IMR-90 (cell line): Measurements from ENCODE around the gene CDC42BPG. TPM values are rescaled to one million over a fixed set of nuclear protein-coding genes. Genes with fewer than 3 reads are reported as not detected.

Experiments used
- ATAC-seq: fragments of 200-7000 bp; cut with Tn5 transposase; 2 replicates; pipeline ENCODE4 v1.9.1; 2020; ENCODE audit warnings: low read depth, mild to moderate bottlenecking, moderate library complexity
- BruUV-seq: library from RNA; stranded (reverse); fragments of 400-500 nt; replicated peaks from 2 replicates; lab custom pipeline; 2021; lab: Mats Ljungman, UMichigan
- CTCF ChIA-PET: fragments of 300-600 bp; formaldehyde crosslinking; extraction: SDS; loops from one replicate; lab custom pipeline; 2021; ENCODE audit warnings: antibody characterized with exemption; lab: Yijun Ruan, JAX
- POLR2A ChIA-PET: fragments of 300-600 bp; sonication (Branson Sonifier 250); formaldehyde crosslinking; loops from one replicate; lab custom pipeline; 2022; ENCODE audit warnings: antibody characterized with exemption; ENCODE audit not compliant: unreplicated experiment; lab: Charles Lee
- DNase-seq: peaks from one replicate; pipeline ENCODE4 v3.0.0; 2013
- H2AFZ ChIP-seq: replicated peaks from 2 replicates; pipeline ENCODE3; 2013; ENCODE audit warnings: low read length, mild to moderate bottlenecking; ENCODE audit not compliant: poor library complexity
- H2AK5ac ChIP-seq: 2 replicates; pipeline ENCODE4 v1.6.1; 2013; ENCODE audit warnings: low read depth, low read length, inconsistent platforms
- H2AK9ac ChIP-seq: replicated peaks from 2 replicates; pipeline ENCODE3; 2013; ENCODE audit warnings: mild to moderate bottlenecking, low read depth, low read length, moderate library complexity; ENCODE audit not compliant: poor library complexity
- H2BK120ac ChIP-seq: 2 replicates; pipeline ENCODE4 v1.6.1; 2013; ENCODE audit warnings: low read depth, low read length, inconsistent platforms
- H2BK15ac ChIP-seq: 3 replicates; pipeline ENCODE4 v1.6.1; 2013; ENCODE audit warnings: low read depth, low read length, inconsistent platforms
- H2BK20ac ChIP-seq: 2 replicates; pipeline ENCODE4 v1.6.1; 2013; ENCODE audit warnings: low read depth, mild to moderate bottlenecking, inconsistent platforms, low read length, moderate library complexity
- H2BK5ac ChIP-seq: 2 replicates; pipeline ENCODE4 v1.6.1; 2013; ENCODE audit warnings: mild to moderate bottlenecking, low read depth, low read length, inconsistent platforms; ENCODE audit not compliant: poor library complexity, severe bottlenecking
- H3K14ac ChIP-seq: replicated peaks from 2 replicates; pipeline ENCODE4 v1.6.1; 2013; ENCODE audit warnings: low read depth, low read length, inconsistent platforms
- H3K18ac ChIP-seq: 2 replicates; pipeline ENCODE4 v1.6.1; 2013; ENCODE audit warnings: low read depth, low read length, control low read depth
- H3K23ac ChIP-seq: 2 replicates; pipeline ENCODE4 v1.6.1; 2013; ENCODE audit warnings: low read depth, low read length, inconsistent platforms
- H3K27ac ChIP-seq: 2 replicates; pipeline ENCODE4 v1.5.1; 2013; ENCODE audit warnings: mild to moderate bottlenecking, control low read depth, low read length; ENCODE audit not compliant: insufficient read depth
- H3K27me3 ChIP-seq: 2 replicates; pipeline ENCODE4 v1.6.1; 2013; ENCODE audit warnings: low read length; ENCODE audit not compliant: control insufficient read depth, insufficient read depth
- H3K36me3 ChIP-seq: 2 replicates; pipeline ENCODE4 v1.6.1; 2013; ENCODE audit warnings: low read length, mixed read lengths; ENCODE audit not compliant: control insufficient read depth, insufficient read depth
- H3K4ac ChIP-seq: 2 replicates; pipeline ENCODE4 v1.6.1; 2013; ENCODE audit warnings: low read depth, low read length, inconsistent platforms
- H3K4me1 ChIP-seq: 2 replicates; pipeline ENCODE4 v1.6.1; 2013; ENCODE audit warnings: low read length, mixed read lengths; ENCODE audit not compliant: control insufficient read depth, insufficient read depth
- H3K4me2 ChIP-seq: 2 replicates; pipeline ENCODE4 v1.6.1; 2013; ENCODE audit warnings: low read depth, mild to moderate bottlenecking, control low read depth, low read length, moderate library complexity
- H3K4me3 ChIP-seq: 2 replicates; pipeline ENCODE4 v1.5.1; 2013; ENCODE audit warnings: low read depth, mild to moderate bottlenecking, control low read depth, low read length, moderate library complexity; ENCODE audit not compliant: insufficient read depth
- H3K56ac ChIP-seq: 2 replicates; pipeline ENCODE4 v1.6.1; 2013; ENCODE audit warnings: low read length, inconsistent platforms; ENCODE audit not compliant: insufficient read depth; ENCODE audit errors: extremely low read depth
- H3K79me1 ChIP-seq, 2 experiments: 2 replicates each; pipeline ENCODE4 v1.6.1; 2013; ENCODE audit warnings: low read length in 2 of 2, inconsistent platforms in 1 of 2, low read depth in 1 of 2
- H3K9ac ChIP-seq: 2 replicates; pipeline ENCODE4 v1.6.1; 2013; ENCODE audit warnings: low read depth, low read length, control low read depth
- H3K9me1 ChIP-seq: 2 replicates; pipeline ENCODE4 v1.6.1; 2013; ENCODE audit warnings: low read length, inconsistent platforms; ENCODE audit not compliant: insufficient read depth
- H3K9me3 ChIP-seq: 2 replicates; pipeline ENCODE4 v1.6.1; 2013; ENCODE audit warnings: low read length; ENCODE audit not compliant: control insufficient read depth, insufficient read depth
- H4K20me1 ChIP-seq: 2 replicates; pipeline ENCODE4 v1.6.1; 2013; ENCODE audit warnings: low read length, inconsistent platforms; ENCODE audit not compliant: insufficient read depth
- H4K5ac ChIP-seq: 2 replicates; pipeline ENCODE4 v1.6.1; 2013; ENCODE audit warnings: mild to moderate bottlenecking, low read depth, low read length, control low read depth
- H4K8ac ChIP-seq, 2 experiments: 2 replicates each; pipeline ENCODE4 v1.6.1; 2013; ENCODE audit warnings: low read depth in 2 of 2, low read length in 2 of 2, control low read depth in 1 of 2, inconsistent platforms in 1 of 2
- H4K91ac ChIP-seq: 2 replicates; pipeline ENCODE4 v1.6.1; 2013; ENCODE audit warnings: low read depth, low read length, inconsistent platforms; ENCODE audit not compliant: insufficient read depth
- BHLHE40 ChIP-seq: fragments of 150-350 bp; IDR thresholded peaks from 2 replicates; pipeline ENCODE4 v1.6.1; 2016; ENCODE audit warnings: mild to moderate bottlenecking, low read depth, low read length
- CEBPB ChIP-seq: IDR thresholded peaks from 2 replicates; pipeline ENCODE4 v1.6.1; 2012; ENCODE audit warnings: low read depth, low read length, improper control_type of control experiment
- CHD1 ChIP-seq: IDR thresholded peaks from 2 replicates; pipeline ENCODE4 v1.6.1; 2012; ENCODE audit warnings: low read depth, low read length, improper control_type of control experiment
- FOS ChIP-seq: fragments of 150-350 bp; IDR thresholded peaks from 2 replicates; pipeline ENCODE4 v1.6.1; 2016; ENCODE audit warnings: low read depth, low read length
- MAFK ChIP-seq: IDR thresholded peaks from 2 replicates; pipeline ENCODE4 v1.6.1; 2012; ENCODE audit warnings: low read depth, low read length, improper control_type of control experiment
- MAZ ChIP-seq: IDR thresholded peaks from 2 replicates; pipeline ENCODE4 v1.6.1; 2012; ENCODE audit warnings: low read depth, mild to moderate bottlenecking, low read length, improper control_type of control experiment, moderate library complexity, borderline replicate concordance
- MXI1 ChIP-seq: IDR thresholded peaks from 2 replicates; pipeline ENCODE4 v1.6.1; 2012; ENCODE audit warnings: low read depth, mild to moderate bottlenecking, low read length, moderate library complexity, borderline replicate concordance
- NFE2L2 ChIP-seq: fragments of 150-350 bp; IDR thresholded peaks from 2 replicates; pipeline ENCODE4 v1.6.1; 2016; ENCODE audit warnings: low read depth, mild to moderate bottlenecking, low read length
- POLR2A ChIP-seq: IDR thresholded peaks from 2 replicates; pipeline ENCODE4 v1.6.1; 2012; ENCODE audit warnings: mild to moderate bottlenecking, low read depth, low read length
- RAD21 ChIP-seq: IDR thresholded peaks from 2 replicates; pipeline ENCODE4 v1.6.1; 2012; ENCODE audit warnings: low read length, improper control_type of control experiment
- RCOR1 ChIP-seq: IDR thresholded peaks from 2 replicates; pipeline ENCODE4 v1.6.1; 2012; ENCODE audit warnings: mild to moderate bottlenecking, low read length, improper control_type of control experiment; ENCODE audit not compliant: insufficient replicate concordance
- WGBS, 2 experiments: methylation state at CpG; one replicate each; pipeline versions ENCODE4 v1.1.5 to v1.1.7; 2013; ENCODE audit warnings: missing lambda C conversion rate in 2 of 2; ENCODE audit not compliant: insufficient read length in 1 of 2; ENCODE audit errors: extremely low coverage in 2 of 2; 5-methylcytosine and 5-hydroxymethylcytosine counted together
- dilution Hi-C: fragments of 300-500 bp; cut with HindIII; formaldehyde crosslinking; loops from one replicate; pipeline ENCODE4 v1.14.3; 2018; ENCODE audit warnings: low sequenced_read_pairs; ENCODE audit not compliant: unreplicated experiment
- in situ Hi-C: fragments of 300-500 bp; cut with MboI; formaldehyde crosslinking; loops from 3 replicates; pipeline ENCODE4 v1.14.3; 2019; ENCODE audit warnings: low sequenced_read_pairs, inconsistent platforms, mixed read lengths
- intact Hi-C: fragments of 100-400 bp; cut with micrococcal nuclease; formaldehyde crosslinking; loops from 2 replicates; pipeline ENCODE4 v1.10.0; 2022
- polyA plus RNA-seq, 3 experiments: library from polyadenylated mRNA; depleted of rRNA; stranded (reverse); fragments of >200 nt; gene quantifications; 2 replicates each; pipeline ENCODE4 v1.2.3, GENCODE V29; 2012; ENCODE audit warnings: low replicate concordance in 1 of 3
- total RNA-seq: library from RNA; depleted of rRNA; stranded (reverse); fragments of >200 nt; gene quantifications from 2 replicates; pipeline ENCODE4 v1.2.3, GENCODE V29; 2012
- TF ChIP-seq, protein P1 (sequence below): fragments of 150-350 bp; IDR thresholded peaks from 2 replicates; pipeline ENCODE4 v1.6.1; 2017; ENCODE audit warnings: mild to moderate bottlenecking, antibody characterized with exemption, low read length, low read depth
- TF ChIP-seq, protein P2 (sequence below): fragments of 150-350 bp; IDR thresholded peaks from 2 replicates; pipeline ENCODE4 v1.6.1; 2016; ENCODE audit warnings: low read depth, mild to moderate bottlenecking, low read length, moderate library complexity, borderline replicate concordance
- TF ChIP-seq, protein P3 (sequence below): conservative IDR thresholded peaks from 2 replicates; pipeline ENCODE4 v1.5.1; 2012; ENCODE audit warnings: mild to moderate bottlenecking, low read depth, low read length, improper control_type of control experiment

CDC42BPG gene
- total and polyA plus RNA-seq, 2 of the 4 experiments (the other 2 are of a cell fraction) = under 0.01 to 0.12 TPM

DNA sequence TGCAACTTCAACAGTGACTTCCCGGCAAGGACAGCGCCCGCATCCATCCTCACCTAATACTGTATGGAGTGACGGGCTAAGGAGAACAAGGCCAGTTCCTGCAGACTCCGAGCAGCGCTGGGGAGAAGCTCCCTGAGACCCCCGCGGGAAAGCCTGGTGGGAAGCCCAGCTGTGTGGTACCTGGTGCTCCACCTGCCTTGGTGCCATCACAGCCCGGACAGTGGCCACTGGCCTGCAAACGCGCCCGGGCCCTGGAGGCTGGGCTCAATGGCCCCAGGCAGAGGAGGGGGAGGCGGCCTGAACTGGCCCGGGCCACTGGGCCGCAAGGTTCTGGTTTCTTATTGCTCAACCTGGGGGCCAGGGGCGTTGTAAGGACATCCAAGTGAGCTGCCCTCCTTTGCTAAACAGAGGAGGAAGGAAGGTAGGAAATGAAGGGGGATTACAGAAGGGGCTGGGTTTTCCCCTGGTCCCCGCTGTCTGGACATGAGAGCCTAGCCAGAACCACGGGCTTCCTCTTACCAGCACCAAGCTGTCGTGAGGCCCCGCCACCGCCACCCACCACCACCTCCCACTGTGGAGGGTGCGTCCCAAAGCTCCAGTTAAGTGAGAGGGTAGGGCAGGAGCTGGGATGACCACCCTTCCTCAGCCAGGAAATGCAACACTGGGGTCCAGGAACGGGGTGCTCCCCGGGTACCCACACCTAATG is 8.5 kb upstream of the CDC42BPG start:
- DNase-seq (no peak), ATAC-seq (no peak)
- no peak overlapping the region for H3K4me2 ChIP-seq
- no peak overlapping the region for H2AFZ ChIP-seq
- no peak overlapping the region for H3K56ac ChIP-seq
- WGBS, 2 experiments = no CpG with 5 or more reads among the region's 24 CpGs
- no peak overlapping the region; a peak in 1 of 4 replicates for H4K8ac ChIP-seq
- intact Hi-C loops (no loop called here), in situ Hi-C loops (no loop called here), dilution Hi-C loops (no loop called here)
- H3K9me1 ChIP-seq = peaks cover 25% of the 10 kb centered on the region
- no peak overlapping the region for H2BK5ac ChIP-seq
- H3K27me3 ChIP-seq = no peaks in the 10 kb centered on the region
- H3K27ac ChIP-seq = no peak overlapping the region; the same call in 1 of the 2 replicates
- BruUV-seq = TSS peak; percentile 70
- peaks cover 20 to 77% of the 10 kb centered on the region in 2 experiments for H3K79me1 ChIP-seq
- no peak overlapping the region for H4K5ac ChIP-seq
- H3K14ac ChIP-seq = no peak overlapping the region
- CTCF ChIA-PET = no interaction called here
- H3K23ac ChIP-seq = no peak overlapping the region
- H4K20me1 ChIP-seq = peaks cover 5% of the 10 kb centered on the region; the same call in 1 of the 2 replicates
- H3K9ac ChIP-seq = no peak overlapping the region
- H3K18ac ChIP-seq = no peak overlapping the region
- H3K4me1 ChIP-seq = peaks cover 36% of the 10 kb centered on the region
- H2AK5ac ChIP-seq = peak overlapping the region; percentile 75
- H4K91ac ChIP-seq = no peak overlapping the region
- H2AK9ac ChIP-seq = no peak overlapping the region
- no peak overlapping the region for H3K4me3 ChIP-seq
- POLR2A ChIA-PET = no interaction called here
- no peak overlapping the region; the same call in 1 of the 2 replicates for H2BK120ac ChIP-seq
- H3K9me3 ChIP-seq = no peaks in the 10 kb centered on the region
- peaks cover 35% of the 10 kb centered on the region for H3K36me3 ChIP-seq
- H3K4ac ChIP-seq = peak overlapping the region; percentile 28; the same call in 1 of the 2 replicates
- H2BK20ac ChIP-seq = no peak overlapping the region
- TF ChIP-seq FOS (no peak), RAD21 (no peak), CHD1 (no peak), MAFK (no peak), MXI1 (no peak), BHLHE40 (no peak), NFE2L2 (no peak), MAZ (no peak), CEBPB (no peak), RCOR1 (no peak), POLR2A (no peak)
- TF ChIP-seq, protein P1, sequence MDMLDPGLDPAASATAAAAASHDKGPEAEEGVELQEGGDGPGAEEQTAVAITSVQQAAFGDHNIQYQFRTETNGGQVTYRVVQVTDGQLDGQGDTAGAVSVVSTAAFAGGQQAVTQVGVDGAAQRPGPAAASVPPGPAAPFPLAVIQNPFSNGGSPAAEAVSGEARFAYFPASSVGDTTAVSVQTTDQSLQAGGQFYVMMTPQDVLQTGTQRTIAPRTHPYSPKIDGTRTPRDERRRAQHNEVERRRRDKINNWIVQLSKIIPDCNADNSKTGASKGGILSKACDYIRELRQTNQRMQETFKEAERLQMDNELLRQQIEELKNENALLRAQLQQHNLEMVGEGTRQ = no peak
- TF ChIP-seq, protein P2, sequence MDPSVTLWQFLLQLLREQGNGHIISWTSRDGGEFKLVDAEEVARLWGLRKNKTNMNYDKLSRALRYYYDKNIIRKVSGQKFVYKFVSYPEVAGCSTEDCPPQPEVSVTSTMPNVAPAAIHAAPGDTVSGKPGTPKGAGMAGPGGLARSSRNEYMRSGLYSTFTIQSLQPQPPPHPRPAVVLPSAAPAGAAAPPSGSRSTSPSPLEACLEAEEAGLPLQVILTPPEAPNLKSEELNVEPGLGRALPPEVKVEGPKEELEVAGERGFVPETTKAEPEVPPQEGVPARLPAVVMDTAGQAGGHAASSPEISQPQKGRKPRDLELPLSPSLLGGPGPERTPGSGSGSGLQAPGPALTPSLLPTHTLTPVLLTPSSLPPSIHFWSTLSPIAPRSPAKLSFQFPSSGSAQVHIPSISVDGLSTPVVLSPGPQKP = no peak
- TF ChIP-seq, protein P3, sequence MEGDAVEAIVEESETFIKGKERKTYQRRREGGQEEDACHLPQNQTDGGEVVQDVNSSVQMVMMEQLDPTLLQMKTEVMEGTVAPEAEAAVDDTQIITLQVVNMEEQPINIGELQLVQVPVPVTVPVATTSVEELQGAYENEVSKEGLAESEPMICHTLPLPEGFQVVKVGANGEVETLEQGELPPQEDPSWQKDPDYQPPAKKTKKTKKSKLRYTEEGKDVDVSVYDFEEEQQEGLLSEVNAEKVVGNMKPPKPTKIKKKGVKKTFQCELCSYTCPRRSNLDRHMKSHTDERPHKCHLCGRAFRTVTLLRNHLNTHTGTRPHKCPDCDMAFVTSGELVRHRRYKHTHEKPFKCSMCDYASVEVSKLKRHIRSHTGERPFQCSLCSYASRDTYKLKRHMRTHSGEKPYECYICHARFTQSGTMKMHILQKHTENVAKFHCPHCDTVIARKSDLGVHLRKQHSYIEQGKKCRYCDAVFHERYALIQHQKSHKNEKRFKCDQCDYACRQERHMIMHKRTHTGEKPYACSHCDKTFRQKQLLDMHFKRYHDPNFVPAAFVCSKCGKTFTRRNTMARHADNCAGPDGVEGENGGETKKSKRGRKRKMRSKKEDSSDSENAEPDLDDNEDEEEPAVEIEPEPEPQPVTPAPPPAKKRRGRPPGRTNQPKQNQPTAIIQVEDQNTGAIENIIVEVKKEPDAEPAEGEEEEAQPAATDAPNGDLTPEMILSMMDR = no peak
- no peak overlapping the region for H2BK15ac ChIP-seq
